ENCODE results near the gene MAP3K21. TPM values are rescaled to one million over a fixed set of nuclear protein-coding genes. Genes with fewer than 3 reads are reported as not detected.
A peak's percentile ranks its signal among the peaks of the same experiment; 100 is the strongest.

Gene MAP3K21
- total and polyA plus RNA-seq, 2 donors = 0.94 to 1.3 TPM

- Histone ChIP-seq H3K27me3 (ENCODE audit: control insufficient read depth in 2 of 2, insufficient read depth in 1 of 2, low read length in 1 of 2) (peaks cover 0 to 10% of the 10 kb centered on the region in 2 donors), H3K36me3 (ENCODE audit: control insufficient read depth in 2 of 2, insufficient read depth in 2 of 2, low read length in 1 of 2) (no peaks in the 10 kb centered on the region), H3K4me1 (ENCODE audit: control insufficient read depth in 2 of 2, insufficient read depth in 2 of 2, low read length in 2 of 2) (peaks cover 4 to 10% of the 10 kb centered on the region in 2 donors), H3K27ac (ENCODE audit: low read depth in 1 of 2, low read length in 1 of 2) (peak overlapping the region; percentile 22 to 81), H3K4me3 (ENCODE audit: low read length in 2 of 2) (peak overlapping the region; percentile 33 to 60), H3K9me3 (ENCODE audit: control insufficient read depth in 2 of 2, insufficient read depth in 1 of 2, low read length in 1 of 2) (no peaks in the 10 kb centered on the region)
- DNase-seq (ENCODE audit: low read depth in 6 of 9, low spot score in 9 of 9) = peak in 1 of 9 donors; percentile 42
- 22% methylated on average over 8 of the region's 8 CpGs for WGBS
These were observed 32.6 kb upstream of the MAP3K21 start for GRCh38 chr1:233294913-233295236.

- DNase-seq (ENCODE audit: low read depth in 6 of 9, low spot score in 9 of 9) = peak in 5 of 9 donors; percentile 19 to 68 (median 27)
- peaks cover 0 to 10% of the 10 kb centered on the region in 2 donors for H3K27me3 ChIP-seq (ENCODE audit: control insufficient read depth in 2 of 2, insufficient read depth in 1 of 2, low read length in 1 of 2)
- H3K9me3 ChIP-seq (ENCODE audit: control insufficient read depth in 2 of 2, insufficient read depth in 1 of 2, low read length in 1 of 2) = no peaks in the 10 kb centered on the region
- no peaks in the 10 kb centered on the region for H3K36me3 ChIP-seq (ENCODE audit: control insufficient read depth in 2 of 2, insufficient read depth in 2 of 2, low read length in 1 of 2)
- WGBS = under 1% methylated on average over 54 of the region's 54 CpGs
- H3K27ac ChIP-seq (ENCODE audit: low read depth in 1 of 2, low read length in 1 of 2) = peak within 1 kb of the TSS; percentile 22 to 81
- peaks cover 4 to 10% of the 10 kb centered on the region in 2 donors for H3K4me1 ChIP-seq (ENCODE audit: control insufficient read depth in 2 of 2, insufficient read depth in 2 of 2, low read length in 2 of 2)
- H3K4me3 ChIP-seq (ENCODE audit: low read length in 2 of 2) = peak within 1 kb of the TSS; percentile 33 to 60
These were observed 32.1 kb upstream of the MAP3K21 start, which contains the start of gene PCNX2 for GRCh38 chr1:233295237-233295974. TSS of gene PCNX2 (minus strand) at chr1:233295725. CDS start at chr1:233295478, 247 bp downstream.

GRCh38 chr1:233295975-233296322 is 31.6 kb upstream of the MAP3K21 start:
- no peaks in the 10 kb centered on the region for H3K9me3 ChIP-seq (ENCODE audit: control insufficient read depth in 2 of 2, insufficient read depth in 1 of 2, low read length in 1 of 2)
- H3K27ac ChIP-seq (ENCODE audit: low read depth in 1 of 2, low read length in 1 of 2) = no peak overlapping the region
- H3K27me3 ChIP-seq (ENCODE audit: control insufficient read depth in 2 of 2, insufficient read depth in 1 of 2, low read length in 1 of 2) = peaks cover 0 to 10% of the 10 kb centered on the region in 2 donors
- peaks cover 4 to 10% of the 10 kb centered on the region in 2 donors for H3K4me1 ChIP-seq (ENCODE audit: control insufficient read depth in 2 of 2, insufficient read depth in 2 of 2, low read length in 2 of 2)
- no peaks in the 10 kb centered on the region for H3K36me3 ChIP-seq (ENCODE audit: control insufficient read depth in 2 of 2, insufficient read depth in 2 of 2, low read length in 1 of 2)
- peak overlapping the region in 1 of 2 donors; percentile 33 for H3K4me3 ChIP-seq (ENCODE audit: low read length in 2 of 2)
- 3% methylated on average over 5 of the region's 5 CpGs for WGBS
- no peak for DNase-seq (ENCODE audit: low read depth in 6 of 9, low spot score in 9 of 9)

- H3K27me3 ChIP-seq (ENCODE audit: control insufficient read depth in 2 of 2, insufficient read depth in 1 of 2, low read length in 1 of 2) = peaks cover 0 to 10% of the 10 kb centered on the region in 2 donors
- no peaks in the 10 kb centered on the region for H3K36me3 ChIP-seq (ENCODE audit: control insufficient read depth in 2 of 2, insufficient read depth in 2 of 2, low read length in 1 of 2)
- peaks cover 4 to 10% of the 10 kb centered on the region in 2 donors for H3K4me1 ChIP-seq (ENCODE audit: control insufficient read depth in 2 of 2, insufficient read depth in 2 of 2, low read length in 2 of 2)
- no peak for DNase-seq (ENCODE audit: low read depth in 6 of 9, low spot score in 9 of 9)
- H3K4me3 ChIP-seq (ENCODE audit: low read length in 2 of 2) = no peak overlapping the region
- no peak overlapping the region for H3K27ac ChIP-seq (ENCODE audit: low read depth in 1 of 2, low read length in 1 of 2)
- H3K9me3 ChIP-seq (ENCODE audit: control insufficient read depth in 2 of 2, insufficient read depth in 1 of 2, low read length in 1 of 2) = no peaks in the 10 kb centered on the region
- 95% methylated on average over 5 of the region's 5 CpGs for WGBS
These were observed 28.1 kb upstream of the MAP3K21 start for GRCh38 chr1:233299450-233299849.

- no peak for DNase-seq (ENCODE audit: low read depth in 6 of 9, low spot score in 9 of 9)
- Histone ChIP-seq H3K4me3 (ENCODE audit: low read length in 2 of 2) (no peak overlapping the region), H3K9me3 (ENCODE audit: control insufficient read depth in 2 of 2, insufficient read depth in 1 of 2, low read length in 1 of 2) (no peaks in the 10 kb centered on the region), H3K27ac (ENCODE audit: low read depth in 1 of 2, low read length in 1 of 2) (no peak overlapping the region), H3K27me3 (ENCODE audit: control insufficient read depth in 2 of 2, insufficient read depth in 1 of 2, low read length in 1 of 2) (peaks cover 0 to 6% of the 10 kb centered on the region in 2 donors), H3K4me1 (ENCODE audit: control insufficient read depth in 2 of 2, insufficient read depth in 2 of 2, low read length in 2 of 2) (peaks cover 0 to 4% of the 10 kb centered on the region in 2 donors), H3K36me3 (ENCODE audit: control insufficient read depth in 2 of 2, insufficient read depth in 2 of 2, low read length in 1 of 2) (no peaks in the 10 kb centered on the region)
- 86% methylated on average over 2 of the region's 2 CpGs for WGBS
These were observed 27.2 kb upstream of the MAP3K21 start for GRCh38 chr1:233300326-233300725.

- H3K36me3 ChIP-seq (ENCODE audit: control insufficient read depth in 2 of 2, insufficient read depth in 2 of 2, low read length in 1 of 2) = no peaks in the 10 kb centered on the region
- H3K27ac ChIP-seq (ENCODE audit: low read depth in 1 of 2, low read length in 1 of 2) = no peak overlapping the region
- DNase-seq (ENCODE audit: low read depth in 6 of 9, low spot score in 9 of 9) = peak in 1 of 9 donors; percentile 41
- H3K9me3 ChIP-seq (ENCODE audit: control insufficient read depth in 2 of 2, insufficient read depth in 1 of 2, low read length in 1 of 2) = no peaks in the 10 kb centered on the region
- no peaks in the 10 kb centered on the region for H3K4me1 ChIP-seq (ENCODE audit: control insufficient read depth in 2 of 2, insufficient read depth in 2 of 2, low read length in 2 of 2)
- H3K4me3 ChIP-seq (ENCODE audit: low read length in 2 of 2) = no peak overlapping the region
- H3K27me3 ChIP-seq (ENCODE audit: control insufficient read depth in 2 of 2, insufficient read depth in 1 of 2, low read length in 1 of 2) = no peaks in the 10 kb centered on the region
- WGBS = 5% methylated on average over 1 of the region's 1 CpG
These were observed 22.9 kb upstream of the MAP3K21 start for GRCh38 chr1:233304489-233305102.

GRCh38 chr1:233313434-233314155 is 13.9 kb upstream of the MAP3K21 start:
- 91% methylated on average over 4 of the region's 4 CpGs for WGBS
- H3K36me3 ChIP-seq (ENCODE audit: control insufficient read depth in 2 of 2, insufficient read depth in 2 of 2, low read length in 1 of 2) = no peaks in the 10 kb centered on the region
- no peaks in the 10 kb centered on the region for H3K9me3 ChIP-seq (ENCODE audit: control insufficient read depth in 2 of 2, insufficient read depth in 1 of 2, low read length in 1 of 2)
- H3K27ac ChIP-seq (ENCODE audit: low read depth in 1 of 2, low read length in 1 of 2) = no peak overlapping the region
- no peak overlapping the region for H3K4me3 ChIP-seq (ENCODE audit: low read length in 2 of 2)
- peaks cover 0 to 4% of the 10 kb centered on the region in 2 donors for H3K27me3 ChIP-seq (ENCODE audit: control insufficient read depth in 2 of 2, insufficient read depth in 1 of 2, low read length in 1 of 2)
- no peak for DNase-seq (ENCODE audit: low read depth in 6 of 9, low spot score in 9 of 9)
- H3K4me1 ChIP-seq (ENCODE audit: control insufficient read depth in 2 of 2, insufficient read depth in 2 of 2, low read length in 2 of 2) = no peaks in the 10 kb centered on the region

GRCh38 chr1:233315718-233316301 is 11.7 kb upstream of the MAP3K21 start:
- peaks cover 4% of the 10 kb centered on the region in 2 donors for H3K27me3 ChIP-seq (ENCODE audit: control insufficient read depth in 2 of 2, insufficient read depth in 1 of 2, low read length in 1 of 2)
- no peaks in the 10 kb centered on the region for H3K36me3 ChIP-seq (ENCODE audit: control insufficient read depth in 2 of 2, insufficient read depth in 2 of 2, low read length in 1 of 2)
- H3K9me3 ChIP-seq (ENCODE audit: control insufficient read depth in 2 of 2, insufficient read depth in 1 of 2, low read length in 1 of 2) = no peaks in the 10 kb centered on the region
- no peak overlapping the region for H3K27ac ChIP-seq (ENCODE audit: low read depth in 1 of 2, low read length in 1 of 2)
- WGBS = 97% methylated on average over 1 of the region's 1 CpG
- no peak overlapping the region for H3K4me3 ChIP-seq (ENCODE audit: low read length in 2 of 2)
- DNase-seq (ENCODE audit: low read depth in 6 of 9, low spot score in 9 of 9) = no peak
- no peaks in the 10 kb centered on the region for H3K4me1 ChIP-seq (ENCODE audit: control insufficient read depth in 2 of 2, insufficient read depth in 2 of 2, low read length in 2 of 2)

Data from thymus (tissue), 11 donors.